HepG2 (cell line): Measurements from ENCODE around the gene MPPE1. TPM values are rescaled to one million over a fixed set of nuclear protein-coding genes. Genes with fewer than 3 reads are reported as not detected.

Experiments
- NFYC ChIP-seq: IDR thresholded peaks from 2 replicates; pipeline ENCODE4 v1.6.1; 2016; ENCODE audit warnings: missing genetic modification reagents, missing compliant biosample characterization
- RFX1 ChIP-seq: fragments of 450-650 bp; IDR thresholded peaks from 2 replicates; pipeline ENCODE4 v1.6.1; 2017
- SMC3 ChIP-seq: IDR thresholded peaks from 2 replicates; pipeline ENCODE4 v1.6.1; 2011; ENCODE audit warnings: low read length, improper control_type of control experiment
- ZEB1 ChIP-seq: IDR thresholded peaks from 2 replicates; pipeline ENCODE4 v1.6.1; 2012; ENCODE audit warnings: mild to moderate bottlenecking, low read depth, inconsistent platforms; ENCODE audit not compliant: insufficient replicate concordance
- ZNF350 ChIP-seq: sonication (generic); formaldehyde crosslinking; IDR thresholded peaks from 2 replicates; pipeline ENCODE4 v1.4.0; 2020; ENCODE audit warnings: mild to moderate bottlenecking, low read depth, missing genetic modification reagents, borderline replicate concordance
- polyA plus RNA-seq, 8 experiments: library from polyadenylated mRNA; depleted of rRNA in 3 of 8; stranded (reverse) in 7 of 8; unstranded in 1 of 8; fragments of >200 nt; fragmentation: Illumina TruSeq in 4 of 8; extraction: Trizol in 4 of 8; gene quantifications; 2 replicates each; pipeline versions ENCODE4 v1.2.1 to v1.2.3, GENCODE V29; 2011 to 2016; ENCODE audit warnings: low read depth in 4 of 8, missing spikeins in 1 of 8, mixed read lengths in 1 of 8; ENCODE audit not compliant: insufficient read depth in 1 of 8
- total RNA-seq, 5 experiments: library from RNA; depleted of rRNA; stranded (reverse); fragments of >200 nt; fragmentation: Illumina TruSeq; extraction: Trizol; gene quantifications; 2 replicates each; pipeline ENCODE4 v1.2.3, GENCODE V29; 2016; ENCODE audit warnings: low read depth in 1 of 5
- TF ChIP-seq, protein P1 (sequence below): sonication (generic); formaldehyde crosslinking; IDR thresholded peaks from 2 replicates; pipeline ENCODE4 v1.9.0; 2021; ENCODE audit warnings: mild to moderate bottlenecking, missing genetic modification reagents
- TF ChIP-seq, protein P2 (sequence below), 2 experiments: sonication (generic) in 1 of 2; formaldehyde crosslinking in 1 of 2; IDR thresholded peaks; 2 replicates each; pipeline versions ENCODE4 v1.4.0 to v1.6.1; 2018 to 2020; ENCODE audit warnings: missing genetic modification reagents in 2 of 2, borderline replicate concordance in 1 of 2, low read depth in 1 of 2, mild to moderate bottlenecking in 1 of 2, missing biosample characterization in 1 of 2
- TF ChIP-seq, protein P3 (sequence below): sonication (generic); formaldehyde crosslinking; IDR thresholded peaks from 2 replicates; pipeline ENCODE4 v1.4.0; 2020; ENCODE audit warnings: missing genetic modification reagents
- TF ChIP-seq, protein P4 (sequence below): sonication (generic); formaldehyde crosslinking; IDR thresholded peaks from 2 replicates; pipeline ENCODE4 v1.4.0; 2020; ENCODE audit warnings: missing genetic modification reagents, borderline replicate concordance
- TF ChIP-seq, protein P5 (sequence below): sonication (generic); formaldehyde crosslinking; conservative IDR thresholded peaks from 2 replicates; pipeline ENCODE4 v1.4.0; 2020; ENCODE audit warnings: missing genetic modification reagents

Gene MPPE1
- total and polyA plus RNA-seq, 2 of the 13 experiments (the other 11 are each of a cell fraction or from before 2014, with no cell fraction given) = 9.6 to 11.9 TPM

DNA sequence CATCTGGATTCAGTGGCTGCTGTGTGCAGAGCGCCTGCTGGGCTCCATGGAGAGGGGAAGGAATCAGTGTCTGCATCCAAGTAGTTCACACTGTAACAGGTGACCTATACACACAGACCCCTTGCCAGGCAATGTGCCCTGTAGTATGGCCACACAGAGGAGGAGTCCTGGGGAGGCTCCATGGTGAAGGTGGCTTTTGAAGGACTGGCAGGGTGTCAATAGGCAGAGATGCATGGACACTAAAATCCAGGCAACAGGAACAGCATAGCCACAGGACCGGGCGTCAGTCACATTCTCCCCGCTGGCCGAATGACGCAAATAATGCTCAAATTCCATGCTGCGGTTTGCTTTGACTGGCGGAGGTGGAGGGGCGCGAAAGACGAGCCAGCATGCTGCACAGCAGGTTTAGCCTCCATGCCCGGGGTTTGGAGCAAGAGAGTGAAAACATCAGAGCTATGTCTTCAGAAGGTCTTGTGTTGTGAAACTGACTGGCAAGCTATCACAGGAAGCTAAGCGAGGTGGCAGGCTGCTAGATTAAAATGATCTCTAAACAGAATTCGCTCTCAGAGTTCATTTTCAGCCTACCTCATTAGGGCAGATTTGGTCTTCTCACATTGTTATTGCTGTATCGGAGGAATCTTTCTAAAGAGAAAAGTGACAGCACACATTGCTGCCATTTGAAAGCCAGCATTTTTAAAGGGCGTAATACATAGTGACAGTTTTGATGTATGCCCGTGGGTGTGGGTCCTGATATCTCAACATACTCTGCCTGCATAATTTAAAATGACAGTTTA lies 58.1 kb downstream of the MPPE1 start (continued):
- TF ChIP-seq, protein P1, sequence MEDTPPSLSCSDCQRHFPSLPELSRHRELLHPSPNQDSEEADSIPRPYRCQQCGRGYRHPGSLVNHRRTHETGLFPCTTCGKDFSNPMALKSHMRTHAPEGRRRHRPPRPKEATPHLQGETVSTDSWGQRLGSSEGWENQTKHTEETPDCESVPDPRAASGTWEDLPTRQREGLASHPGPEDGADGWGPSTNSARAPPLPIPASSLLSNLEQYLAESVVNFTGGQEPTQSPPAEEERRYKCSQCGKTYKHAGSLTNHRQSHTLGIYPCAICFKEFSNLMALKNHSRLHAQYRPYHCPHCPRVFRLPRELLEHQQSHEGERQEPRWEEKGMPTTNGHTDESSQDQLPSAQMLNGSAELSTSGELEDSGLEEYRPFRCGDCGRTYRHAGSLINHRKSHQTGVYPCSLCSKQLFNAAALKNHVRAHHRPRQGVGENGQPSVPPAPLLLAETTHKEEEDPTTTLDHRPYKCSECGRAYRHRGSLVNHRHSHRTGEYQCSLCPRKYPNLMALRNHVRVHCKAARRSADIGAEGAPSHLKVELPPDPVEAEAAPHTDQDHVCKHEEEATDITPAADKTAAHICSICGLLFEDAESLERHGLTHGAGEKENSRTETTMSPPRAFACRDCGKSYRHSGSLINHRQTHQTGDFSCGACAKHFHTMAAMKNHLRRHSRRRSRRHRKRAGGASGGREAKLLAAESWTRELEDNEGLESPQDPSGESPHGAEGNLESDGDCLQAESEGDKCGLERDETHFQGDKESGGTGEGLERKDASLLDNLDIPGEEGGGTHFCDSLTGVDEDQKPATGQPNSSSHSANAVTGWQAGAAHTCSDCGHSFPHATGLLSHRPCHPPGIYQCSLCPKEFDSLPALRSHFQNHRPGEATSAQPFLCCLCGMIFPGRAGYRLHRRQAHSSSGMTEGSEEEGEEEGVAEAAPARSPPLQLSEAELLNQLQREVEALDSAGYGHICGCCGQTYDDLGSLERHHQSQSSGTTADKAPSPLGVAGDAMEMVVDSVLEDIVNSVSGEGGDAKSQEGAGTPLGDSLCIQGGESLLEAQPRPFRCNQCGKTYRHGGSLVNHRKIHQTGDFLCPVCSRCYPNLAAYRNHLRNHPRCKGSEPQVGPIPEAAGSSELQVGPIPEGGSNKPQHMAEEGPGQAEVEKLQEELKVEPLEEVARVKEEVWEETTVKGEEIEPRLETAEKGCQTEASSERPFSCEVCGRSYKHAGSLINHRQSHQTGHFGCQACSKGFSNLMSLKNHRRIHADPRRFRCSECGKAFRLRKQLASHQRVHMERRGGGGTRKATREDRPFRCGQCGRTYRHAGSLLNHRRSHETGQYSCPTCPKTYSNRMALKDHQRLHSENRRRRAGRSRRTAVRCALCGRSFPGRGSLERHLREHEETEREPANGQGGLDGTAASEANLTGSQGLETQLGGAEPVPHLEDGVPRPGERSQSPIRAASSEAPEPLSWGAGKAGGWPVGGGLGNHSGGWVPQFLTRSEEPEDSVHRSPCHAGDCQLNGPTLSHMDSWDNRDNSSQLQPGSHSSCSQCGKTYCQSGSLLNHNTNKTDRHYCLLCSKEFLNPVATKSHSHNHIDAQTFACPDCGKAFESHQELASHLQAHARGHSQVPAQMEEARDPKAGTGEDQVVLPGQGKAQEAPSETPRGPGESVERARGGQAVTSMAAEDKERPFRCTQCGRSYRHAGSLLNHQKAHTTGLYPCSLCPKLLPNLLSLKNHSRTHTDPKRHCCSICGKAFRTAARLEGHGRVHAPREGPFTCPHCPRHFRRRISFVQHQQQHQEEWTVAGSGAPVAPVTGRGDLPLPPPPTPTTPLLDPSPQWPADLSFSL = no peak
- TF ChIP-seq ZNF350 (CRISPR knock-in tag) = peak; percentile 35; the same call in 1 of the 2 replicates
- TF ChIP-seq, protein P2, sequence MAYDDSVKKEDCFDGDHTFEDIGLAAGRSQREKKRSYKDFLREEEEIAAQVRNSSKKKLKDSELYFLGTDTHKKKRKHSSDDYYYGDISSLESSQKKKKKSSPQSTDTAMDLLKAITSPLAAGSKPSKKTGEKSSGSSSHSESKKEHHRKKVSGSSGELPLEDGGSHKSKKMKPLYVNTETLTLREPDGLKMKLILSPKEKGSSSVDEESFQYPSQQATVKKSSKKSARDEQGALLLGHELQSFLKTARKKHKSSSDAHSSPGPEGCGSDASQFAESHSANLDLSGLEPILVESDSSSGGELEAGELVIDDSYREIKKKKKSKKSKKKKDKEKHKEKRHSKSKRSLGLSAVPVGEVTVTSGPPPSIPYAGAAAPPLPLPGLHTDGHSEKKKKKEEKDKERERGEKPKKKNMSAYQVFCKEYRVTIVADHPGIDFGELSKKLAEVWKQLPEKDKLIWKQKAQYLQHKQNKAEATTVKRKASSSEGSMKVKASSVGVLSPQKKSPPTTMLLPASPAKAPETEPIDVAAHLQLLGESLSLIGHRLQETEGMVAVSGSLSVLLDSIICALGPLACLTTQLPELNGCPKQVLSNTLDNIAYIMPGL (CRISPR knock-in tag; IDR thresholded peaks at IDR 0.05; ENCODE audit: borderline replicate concordance in 1 of 2, low read depth in 1 of 2) = 0 out of 4 replicates have a peak, but pooled peaks of 1 of the 2 experiments have one; percentile 24
- TF ChIP-seq ZEB1 = no peak
- peak; percentile 10; the same call in 1 of the 2 replicates for TF ChIP-seq SMC3
- TF ChIP-seq, protein P3, sequence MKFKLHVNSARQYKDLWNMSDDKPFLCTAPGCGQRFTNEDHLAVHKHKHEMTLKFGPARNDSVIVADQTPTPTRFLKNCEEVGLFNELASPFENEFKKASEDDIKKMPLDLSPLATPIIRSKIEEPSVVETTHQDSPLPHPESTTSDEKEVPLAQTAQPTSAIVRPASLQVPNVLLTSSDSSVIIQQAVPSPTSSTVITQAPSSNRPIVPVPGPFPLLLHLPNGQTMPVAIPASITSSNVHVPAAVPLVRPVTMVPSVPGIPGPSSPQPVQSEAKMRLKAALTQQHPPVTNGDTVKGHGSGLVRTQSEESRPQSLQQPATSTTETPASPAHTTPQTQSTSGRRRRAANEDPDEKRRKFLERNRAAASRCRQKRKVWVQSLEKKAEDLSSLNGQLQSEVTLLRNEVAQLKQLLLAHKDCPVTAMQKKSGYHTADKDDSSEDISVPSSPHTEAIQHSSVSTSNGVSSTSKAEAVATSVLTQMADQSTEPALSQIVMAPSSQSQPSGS (CRISPR knock-in tag) = no peak
- TF ChIP-seq RFX1 = no peak
- TF ChIP-seq, protein P4, sequence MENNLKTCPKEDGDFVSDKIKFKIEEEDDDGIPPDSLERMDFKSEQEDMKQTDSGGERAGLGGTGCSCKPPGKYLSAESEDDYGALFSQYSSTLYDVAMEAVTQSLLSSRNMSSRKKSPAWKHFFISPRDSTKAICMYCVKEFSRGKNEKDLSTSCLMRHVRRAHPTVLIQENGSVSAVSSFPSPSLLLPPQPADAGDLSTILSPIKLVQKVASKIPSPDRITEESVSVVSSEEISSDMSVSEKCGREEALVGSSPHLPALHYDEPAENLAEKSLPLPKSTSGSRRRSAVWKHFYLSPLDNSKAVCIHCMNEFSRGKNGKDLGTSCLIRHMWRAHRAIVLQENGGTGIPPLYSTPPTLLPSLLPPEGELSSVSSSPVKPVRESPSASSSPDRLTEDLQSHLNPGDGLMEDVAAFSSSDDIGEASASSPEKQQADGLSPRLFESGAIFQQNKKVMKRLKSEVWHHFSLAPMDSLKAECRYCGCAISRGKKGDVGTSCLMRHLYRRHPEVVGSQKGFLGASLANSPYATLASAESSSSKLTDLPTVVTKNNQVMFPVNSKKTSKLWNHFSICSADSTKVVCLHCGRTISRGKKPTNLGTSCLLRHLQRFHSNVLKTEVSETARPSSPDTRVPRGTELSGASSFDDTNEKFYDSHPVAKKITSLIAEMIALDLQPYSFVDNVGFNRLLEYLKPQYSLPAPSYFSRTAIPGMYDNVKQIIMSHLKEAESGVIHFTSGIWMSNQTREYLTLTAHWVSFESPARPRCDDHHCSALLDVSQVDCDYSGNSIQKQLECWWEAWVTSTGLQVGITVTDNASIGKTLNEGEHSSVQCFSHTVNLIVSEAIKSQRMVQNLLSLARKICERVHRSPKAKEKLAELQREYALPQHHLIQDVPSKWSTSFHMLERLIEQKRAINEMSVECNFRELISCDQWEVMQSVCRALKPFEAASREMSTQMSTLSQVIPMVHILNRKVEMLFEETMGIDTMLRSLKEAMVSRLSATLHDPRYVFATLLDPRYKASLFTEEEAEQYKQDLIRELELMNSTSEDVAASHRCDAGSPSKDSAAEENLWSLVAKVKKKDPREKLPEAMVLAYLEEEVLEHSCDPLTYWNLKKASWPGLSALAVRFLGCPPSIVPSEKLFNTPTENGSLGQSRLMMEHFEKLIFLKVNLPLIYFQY = no peak
- TF ChIP-seq, protein P5, sequence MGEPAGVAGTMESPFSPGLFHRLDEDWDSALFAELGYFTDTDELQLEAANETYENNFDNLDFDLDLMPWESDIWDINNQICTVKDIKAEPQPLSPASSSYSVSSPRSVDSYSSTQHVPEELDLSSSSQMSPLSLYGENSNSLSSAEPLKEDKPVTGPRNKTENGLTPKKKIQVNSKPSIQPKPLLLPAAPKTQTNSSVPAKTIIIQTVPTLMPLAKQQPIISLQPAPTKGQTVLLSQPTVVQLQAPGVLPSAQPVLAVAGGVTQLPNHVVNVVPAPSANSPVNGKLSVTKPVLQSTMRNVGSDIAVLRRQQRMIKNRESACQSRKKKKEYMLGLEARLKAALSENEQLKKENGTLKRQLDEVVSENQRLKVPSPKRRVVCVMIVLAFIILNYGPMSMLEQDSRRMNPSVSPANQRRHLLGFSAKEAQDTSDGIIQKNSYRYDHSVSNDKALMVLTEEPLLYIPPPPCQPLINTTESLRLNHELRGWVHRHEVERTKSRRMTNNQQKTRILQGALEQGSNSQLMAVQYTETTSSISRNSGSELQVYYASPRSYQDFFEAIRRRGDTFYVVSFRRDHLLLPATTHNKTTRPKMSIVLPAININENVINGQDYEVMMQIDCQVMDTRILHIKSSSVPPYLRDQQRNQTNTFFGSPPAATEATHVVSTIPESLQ (CRISPR knock-in tag) = 0 out of 2 replicates have a peak, but pooled peaks have one; percentile 35
- peak; percentile 57; the same call in 1 of the 2 replicates for TF ChIP-seq NFYC (CRISPR knock-in tag)
